IPS DF 4.7 (cell line): ENCODE results near the gene SCG3.

Experiments used
- DNase-seq: peaks from one replicate; pipeline ENCODE4 v3.0.0-alpha.2; 2013; ENCODE audit warnings: low spot score; ENCODE audit errors: extremely low read depth

The SCG3 gene

GRCh38 chr15:51677452-51677851, 3.9 kb upstream of the SCG3 start:
- DNase-seq: no peak

- DNase-seq: no peak
Observed at GRCh38 chr15:51678096-51678495, 3.2 kb upstream of the SCG3 start.

GRCh38 chr15:51680321-51680720, 982 bp upstream of the SCG3 start:
- DNase-seq: no peak

- no peak for DNase-seq
Observed at GRCh38 chr15:51687565-51687964, 6.3 kb downstream of the SCG3 start.

- DNase-seq: no peak
Observed at GRCh38 chr15:51688863-51689262, 7.6 kb downstream of the SCG3 start.

GRCh38 chr15:51692154-51692553, 10.9 kb downstream of the SCG3 start:
- no peak for DNase-seq

- DNase-seq: no peak
Observed at GRCh38 chr15:51696566-51696965, 15.3 kb downstream of the SCG3 start.

GRCh38 chr15:51697163-51697562, 15.9 kb downstream of the SCG3 start:
- no peak for DNase-seq

GRCh38 chr15:51699373-51699772, 18.1 kb downstream of the SCG3 start:
- no peak for DNase-seq

GRCh38 chr15:51702710-51703109, 21.4 kb downstream of the SCG3 start:
- DNase-seq: no peak

GRCh38 chr15:51706291-51706690, 25.0 kb downstream of the SCG3 start:
- no peak for DNase-seq

- DNase-seq: no peak
Observed at GRCh38 chr15:51706926-51707608, 25.8 kb downstream of the SCG3 start.

GRCh38 chr15:51708013-51708412, 26.7 kb downstream of the SCG3 start:
- DNase-seq: no peak

- no peak for DNase-seq
Observed at GRCh38 chr15:51709031-51709430, 27.7 kb downstream of the SCG3 start.

GRCh38 chr15:51714162-51714561, 32.9 kb downstream of the SCG3 start:
- no peak for DNase-seq

GRCh38 chr15:51714911-51715310, 33.6 kb downstream of the SCG3 start:
- no peak for DNase-seq

GRCh38 chr15:51718219-51718618, 36.9 kb downstream of the SCG3 start:
- DNase-seq: no peak

GRCh38 chr15:51718746-51719145, 37.4 kb downstream of the SCG3 start:
- no peak for DNase-seq

- no peak for DNase-seq
Observed at GRCh38 chr15:51720201-51720995, 39.1 kb downstream of the SCG3 start.

GRCh38 chr15:51721199-51721960, 40.1 kb downstream of the SCG3 start:
- no peak for DNase-seq

- no peak for DNase-seq
Observed at GRCh38 chr15:51724199-51724598, 42.9 kb downstream of the SCG3 start.

- DNase-seq: no peak
Observed at GRCh38 chr15:51724673-51725072, 43.4 kb downstream of the SCG3 start.
